Activated CD4-positive, alpha-beta T cell treated with anti-CD3 and anti-CD28 coated beads for 36 hours (primary cell): Measurements from ENCODE around the gene GAREM1. TPM values are rescaled to one million over a fixed set of nuclear protein-coding genes. Genes with fewer than 3 reads are reported as not detected.
A peak's percentile ranks its signal among the peaks of the same experiment; 100 is the strongest.

Experiments
- ATAC-seq: fragments of 200-7000 bp; cut with Tn5 transposase; one replicate; pipeline ENCODE4 v1.10.0; 2021; ENCODE audit warnings: mild to moderate bottlenecking, moderate library complexity
- CTCF ChIA-PET: fragments of 350-600 bp; sonication (Branson Sonifier 250); formaldehyde crosslinking; loops from one replicate; lab custom pipeline; 2021; ENCODE audit warnings: antibody characterized with exemption; lab: Charles Lee
- POLR2A ChIA-PET: fragments of 350-600 bp; sonication (Branson Sonifier 250); formaldehyde crosslinking; loops from one replicate; lab custom pipeline; 2021; ENCODE audit warnings: antibody characterized with exemption, inconsistent platforms; lab: Charles Lee
- DNase-seq: peaks from one replicate; pipeline ENCODE4 v3.0.0-alpha.2; 2020
- H3K27ac Mint-ChIP-seq: one replicate; pipeline ENCODE4 v1.8.0; 2021; ENCODE audit warnings: mixed read lengths
- H3K27me3 Mint-ChIP-seq: one replicate; pipeline ENCODE4 v1.8.0; 2021; ENCODE audit warnings: mixed read lengths
- H3K36me3 Mint-ChIP-seq: one replicate; pipeline ENCODE4 v1.8.0; 2021; ENCODE audit warnings: low read depth, mixed read lengths
- H3K4me1 Mint-ChIP-seq: one replicate; pipeline ENCODE4 v1.8.0; 2021; ENCODE audit warnings: mixed read lengths
- H3K4me3 Mint-ChIP-seq: one replicate; pipeline ENCODE4 v1.8.0; 2021; ENCODE audit warnings: mild to moderate bottlenecking, moderate library complexity, mixed read lengths
- H3K9me3 Mint-ChIP-seq: one replicate; pipeline ENCODE4 v1.8.0; 2021; ENCODE audit warnings: low read depth, mixed read lengths
- intact Hi-C, 2 experiments: fragments of 100-400 bp; cut with DNase I in 1 of 2; cut with micrococcal nuclease in 1 of 2; formaldehyde crosslinking; loops; one replicate each; pipeline versions ENCODE4 v1.14.2 to v1.15.1; 2022 to 2024; cut with DNase I, micrococcal nuclease
- total RNA-seq, 2 experiments: library from RNA; stranded (reverse); gene quantifications; one replicate each; pipeline ENCODE4 v1.2.3, GENCODE V29; 2021

GAREM1 gene
- total RNA-seq, 2 experiments from 2014 or later: not detected

GRCh38 chr18:32289483-32290075 lies 181.1 kb downstream of the GAREM1 start:
- H3K36me3 Mint-ChIP-seq: no peaks in the 10 kb centered on the region
- H3K4me1 Mint-ChIP-seq: no peaks in the 10 kb centered on the region
- peaks cover 11% of the 10 kb centered on the region for H3K27me3 Mint-ChIP-seq
- intact Hi-C loops: loop anchor here (1.0 to 5.0 kb wide), 5 partner anchors 47 to 263 kb away; no protein-coding TSS in a partner anchor
- ATAC-seq (peak; percentile 58), DNase-seq (peak; percentile 56)
- H3K4me3 Mint-ChIP-seq: no peak overlapping the region
- H3K9me3 Mint-ChIP-seq: no peaks in the 10 kb centered on the region
- CTCF ChIA-PET: interaction anchor here (0.6 to 2.9 kb wide), 15 partner anchors 9 to 263 kb away, joined by 3 to 18 read pairs (median 6); partner anchors contain the start of gene GAREM1
- H3K27ac Mint-ChIP-seq: no peak overlapping the region
- POLR2A ChIA-PET: no interaction called here

- Mint-ChIP-seq H3K4me1 (no peaks in the 10 kb centered on the region), H3K36me3 (no peaks in the 10 kb centered on the region), H3K27me3 (peaks cover 8% of the 10 kb centered on the region), H3K27ac (no peak overlapping the region), H3K9me3 (no peaks in the 10 kb centered on the region), H3K4me3 (no peak overlapping the region)
- no peak for DNase-seq
- ChIA-PET POLR2A (no interaction called here), CTCF (no interaction called here)
- intact Hi-C loops: loop anchor here (2.0 to 5.0 kb wide), 3 partner anchors 131 to 264 kb away; no protein-coding TSS in a partner anchor
- ATAC-seq: no peak
Measured at GRCh38 chr18:32287873-32288272, 182.8 kb downstream of the GAREM1 start.

GRCh38 chr18:32287249-32287648 lies 183.4 kb downstream of the GAREM1 start:
- DNase-seq (no peak), ATAC-seq (no peak)
- intact Hi-C loops: loop anchor here (5.0 kb wide), 2 partner anchors 130 to 265 kb away; no protein-coding TSS in a partner anchor
- H3K4me3 Mint-ChIP-seq: no peak overlapping the region
- no peaks in the 10 kb centered on the region for H3K36me3 Mint-ChIP-seq
- POLR2A ChIA-PET: no interaction called here
- no peak overlapping the region for H3K27ac Mint-ChIP-seq
- peaks cover 6% of the 10 kb centered on the region for H3K27me3 Mint-ChIP-seq
- no peaks in the 10 kb centered on the region for H3K9me3 Mint-ChIP-seq
- CTCF ChIA-PET: interaction anchor here (0.5 kb wide), 1 partner anchor 327 kb away, joined by 3 read pairs; no protein-coding TSS in a partner anchor
- H3K4me1 Mint-ChIP-seq: no peaks in the 10 kb centered on the region

DNA sequence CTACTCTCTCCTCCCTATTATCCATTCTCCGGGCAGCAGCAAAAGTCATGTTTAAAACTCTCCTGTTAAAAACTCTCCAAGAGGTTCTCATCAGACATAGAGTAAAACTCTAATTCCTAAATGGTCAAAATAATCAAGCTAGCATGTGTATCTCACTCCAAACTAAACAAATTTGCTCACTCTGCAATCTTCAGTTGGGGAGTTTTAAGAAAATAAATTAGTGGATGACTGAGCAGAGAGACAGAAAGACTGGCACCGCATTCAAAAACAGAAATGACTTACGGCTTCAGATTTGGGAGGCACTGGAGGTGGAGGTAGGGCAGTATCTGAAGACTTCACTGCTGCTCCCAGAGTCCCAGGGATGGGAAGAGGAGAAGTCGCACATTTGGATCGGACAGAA lies 183.9 kb downstream of the GAREM1 start:
- peaks cover 4% of the 10 kb centered on the region for H3K27me3 Mint-ChIP-seq
- no peaks in the 10 kb centered on the region for H3K4me1 Mint-ChIP-seq
- DNase-seq: no peak
- H3K27ac Mint-ChIP-seq: no peak overlapping the region
- intact Hi-C loops: loop anchor here (5.0 kb wide), 2 partner anchors 129 to 266 kb away; no protein-coding TSS in a partner anchor
- no peaks in the 10 kb centered on the region for H3K36me3 Mint-ChIP-seq
- ChIA-PET CTCF (no interaction called here), POLR2A (no interaction called here)
- no peak overlapping the region for H3K4me3 Mint-ChIP-seq
- ATAC-seq: no peak
- H3K9me3 Mint-ChIP-seq: no peaks in the 10 kb centered on the region

DNA sequence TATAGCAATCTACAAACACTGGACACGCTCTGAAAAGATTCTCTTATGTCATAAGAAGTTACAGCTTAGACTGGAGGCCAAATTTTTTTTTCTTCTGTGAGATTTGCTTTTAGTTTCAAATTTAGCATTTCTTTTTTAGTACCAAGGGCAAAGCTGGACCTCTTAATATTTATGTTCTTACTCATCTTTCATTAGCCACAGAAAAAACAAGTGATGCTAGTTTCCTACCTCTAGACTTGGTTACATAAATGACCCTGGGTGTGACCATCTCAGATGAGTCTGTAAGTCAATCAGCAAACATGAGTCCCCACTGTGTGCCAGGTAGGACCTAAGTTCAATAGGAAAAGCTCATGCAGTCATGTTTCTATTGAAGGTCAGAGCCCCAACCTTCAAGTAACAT lies 186.4 kb downstream of the GAREM1 start:
- POLR2A ChIA-PET: no interaction called here
- H3K9me3 Mint-ChIP-seq: no peaks in the 10 kb centered on the region
- CTCF ChIA-PET: interaction anchor here (0.7 to 0.8 kb wide), 2 partner anchors 30 to 225 kb away, joined by 3 read pairs; no protein-coding TSS in a partner anchor
- peaks cover 4% of the 10 kb centered on the region for H3K27me3 Mint-ChIP-seq
- no peak for ATAC-seq
- H3K4me3 Mint-ChIP-seq: no peak overlapping the region
- intact Hi-C loops: no loop called here
- no peaks in the 10 kb centered on the region for H3K36me3 Mint-ChIP-seq
- no peak overlapping the region for H3K27ac Mint-ChIP-seq
- H3K4me1 Mint-ChIP-seq: no peaks in the 10 kb centered on the region
- DNase-seq: no peak

DNA sequence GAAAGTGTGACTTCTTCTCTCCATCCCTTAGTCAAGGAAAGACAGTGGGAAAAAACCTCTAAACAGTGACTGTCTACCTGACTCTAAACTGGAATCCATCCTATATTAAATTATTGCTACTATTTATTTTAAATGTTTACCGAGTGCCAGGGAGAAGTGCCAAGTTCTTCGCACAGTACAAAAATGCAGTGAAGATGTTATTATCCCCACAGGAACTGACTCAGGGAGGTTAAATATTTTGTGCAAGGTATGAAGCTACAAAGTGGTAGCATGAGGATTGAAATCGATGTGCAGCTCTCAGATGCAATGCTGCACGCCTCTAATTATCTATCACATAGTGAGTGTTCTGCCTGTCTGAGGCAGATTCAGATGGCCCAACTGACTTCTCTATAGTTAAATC lies 189.8 kb downstream of the GAREM1 start:
- Mint-ChIP-seq H3K27ac (no peak overlapping the region), H3K9me3 (no peaks in the 10 kb centered on the region), H3K36me3 (no peaks in the 10 kb centered on the region), H3K27me3 (peaks cover 10% of the 10 kb centered on the region), H3K4me1 (no peaks in the 10 kb centered on the region), H3K4me3 (no peak overlapping the region)
- ChIA-PET CTCF (interaction anchor here (1.8 kb wide), 1 partner anchor 9 kb away, joined by 10 read pairs; no protein-coding TSS in a partner anchor), POLR2A (no interaction called here)
- intact Hi-C loops: no loop called here
- no peak for DNase-seq
- ATAC-seq: no peak

- H3K4me3 Mint-ChIP-seq: no peak overlapping the region
- CTCF ChIA-PET: interaction anchor here (1.8 kb wide), 1 partner anchor 8 kb away, joined by 10 read pairs; no protein-coding TSS in a partner anchor
- peaks cover 7% of the 10 kb centered on the region for H3K27me3 Mint-ChIP-seq
- POLR2A ChIA-PET: no interaction called here
- no peaks in the 10 kb centered on the region for H3K36me3 Mint-ChIP-seq
- no peaks in the 10 kb centered on the region for H3K9me3 Mint-ChIP-seq
- intact Hi-C loops: no loop called here
- H3K27ac Mint-ChIP-seq: no peak overlapping the region
- no peak for ATAC-seq
- no peak for DNase-seq
- H3K4me1 Mint-ChIP-seq: no peaks in the 10 kb centered on the region
Measured at GRCh38 chr18:32280188-32280783, 190.4 kb downstream of the GAREM1 start.

DNA sequence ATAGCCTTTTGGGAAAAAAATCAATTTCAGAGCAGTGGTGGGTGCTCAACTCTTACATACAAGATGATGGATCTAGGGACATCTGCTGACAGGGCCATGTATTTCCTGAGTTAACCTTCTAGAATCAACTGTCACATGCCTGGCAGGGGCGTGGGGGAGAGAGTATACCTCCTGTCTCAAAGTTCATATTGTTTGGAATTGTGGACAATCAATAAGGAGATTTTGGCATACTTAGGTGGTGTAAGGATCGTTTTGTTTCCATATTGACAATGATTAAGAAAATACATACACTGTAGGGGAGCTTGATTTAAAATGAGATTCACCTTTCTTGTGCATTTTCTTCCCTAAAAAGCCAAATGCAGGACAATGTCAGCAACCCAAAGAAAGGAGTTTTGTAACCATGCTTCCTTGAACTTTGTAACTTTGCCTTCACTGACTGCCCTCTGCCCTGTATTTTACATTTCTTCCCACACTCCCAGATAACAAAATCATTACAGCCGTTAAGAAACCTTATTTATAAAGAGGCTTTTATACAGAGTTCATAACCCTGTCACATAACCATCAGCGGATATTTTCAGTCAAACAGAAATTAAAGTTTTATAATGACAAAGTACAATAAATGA lies 192.4 kb downstream of the GAREM1 start:
- Mint-ChIP-seq H3K27ac (no peak overlapping the region), H3K4me3 (no peak overlapping the region), H3K27me3 (peaks cover 10% of the 10 kb centered on the region), H3K4me1 (no peaks in the 10 kb centered on the region), H3K9me3 (no peaks in the 10 kb centered on the region), H3K36me3 (no peaks in the 10 kb centered on the region)
- DNase-seq (no peak), ATAC-seq (no peak)
- intact Hi-C loops: loop anchor here in 1 of 2 experiments (10.0 kb wide), 1 partner anchor 123 kb away; no protein-coding TSS in a partner anchor
- POLR2A ChIA-PET: no interaction called here
- CTCF ChIA-PET: interaction anchor here (2.7 kb wide), 1 partner anchor 11 kb away, joined by 10 read pairs; no protein-coding TSS in a partner anchor

DNA sequence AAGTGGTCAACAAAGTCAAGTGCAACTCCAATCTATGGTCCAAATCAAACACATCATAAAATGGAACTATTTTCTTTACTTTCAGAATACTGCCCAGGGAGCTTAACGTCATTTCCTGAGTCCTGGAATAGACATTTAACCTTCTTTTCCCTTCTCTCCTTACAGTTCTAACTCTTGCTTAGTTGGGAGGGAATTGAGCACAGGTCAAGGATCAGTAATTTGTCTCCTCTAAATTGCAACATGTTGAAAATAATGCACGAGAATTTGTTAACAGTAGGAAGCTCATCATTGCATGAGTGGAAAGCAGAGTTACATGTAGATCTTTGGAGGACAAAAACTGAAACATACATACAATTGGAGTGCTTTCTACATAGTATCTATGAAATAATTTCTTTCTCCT lies 193.1 kb downstream of the GAREM1 start:
- Mint-ChIP-seq H3K36me3 (no peaks in the 10 kb centered on the region), H3K27ac (no peak overlapping the region), H3K4me3 (no peak overlapping the region), H3K9me3 (no peaks in the 10 kb centered on the region), H3K4me1 (no peaks in the 10 kb centered on the region), H3K27me3 (peaks cover 10% of the 10 kb centered on the region)
- POLR2A ChIA-PET: no interaction called here
- DNase-seq: no peak
- ATAC-seq: no peak
- CTCF ChIA-PET: interaction anchor here (0.5 to 2.7 kb wide), 3 partner anchors 12 to 272 kb away, joined by 3 to 10 read pairs (median 3); no protein-coding TSS in a partner anchor
- intact Hi-C loops: loop anchor here in 1 of 2 experiments (10.0 kb wide), 1 partner anchor 123 kb away; no protein-coding TSS in a partner anchor

DNA sequence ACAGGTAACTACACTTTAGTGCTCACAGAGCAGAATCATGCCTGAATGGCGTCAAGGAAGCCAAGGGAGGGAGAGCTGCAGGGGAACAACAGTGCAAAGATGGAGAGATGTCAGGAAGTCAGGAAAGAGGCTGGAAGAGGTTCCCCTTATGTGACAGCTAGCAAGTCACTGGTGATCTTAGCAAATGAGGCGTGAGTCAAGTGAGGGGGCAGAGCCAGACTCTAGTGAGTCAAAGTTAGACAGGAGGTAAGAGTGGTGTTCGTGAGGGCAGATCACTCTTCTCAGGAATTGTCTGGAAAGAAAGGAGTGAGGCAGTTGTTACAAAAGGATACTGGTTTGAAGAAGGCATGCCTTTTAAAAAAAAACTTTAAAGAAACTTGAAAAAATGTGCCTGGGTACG lies 193.8 kb downstream of the GAREM1 start:
- Mint-ChIP-seq H3K4me3 (no peak overlapping the region), H3K9me3 (no peaks in the 10 kb centered on the region), H3K27ac (no peak overlapping the region), H3K4me1 (no peaks in the 10 kb centered on the region), H3K36me3 (no peaks in the 10 kb centered on the region), H3K27me3 (peaks cover 10% of the 10 kb centered on the region)
- intact Hi-C loops: loop anchor here in 1 of 2 experiments (10.0 kb wide), 1 partner anchor 122 kb away; no protein-coding TSS in a partner anchor
- DNase-seq: no peak
- ChIA-PET POLR2A (no interaction called here), CTCF (interaction anchor here (0.7 to 2.7 kb wide), 3 partner anchors 13 to 272 kb away, joined by 3 to 10 read pairs (median 3); no protein-coding TSS in a partner anchor)
- ATAC-seq: no peak

DNA sequence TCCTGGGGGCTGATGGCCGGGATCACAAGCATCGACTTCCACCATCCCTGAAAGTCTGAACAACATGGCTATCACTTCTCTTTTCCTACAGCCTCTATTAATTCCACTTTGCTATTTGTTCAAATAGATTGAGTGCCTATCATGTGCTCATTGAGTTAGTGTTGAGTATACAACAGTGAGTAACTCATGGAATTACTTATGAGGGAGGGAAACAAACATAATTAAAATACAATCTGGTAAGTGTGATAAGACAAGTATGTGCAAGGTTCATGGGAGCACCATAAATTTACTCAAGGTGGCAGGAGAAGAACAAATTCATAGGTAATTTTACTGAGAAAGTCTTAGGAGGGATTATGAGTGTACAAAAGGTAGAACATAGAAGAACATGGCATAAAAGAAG lies 194.4 kb downstream of the GAREM1 start:
- no peaks in the 10 kb centered on the region for H3K4me1 Mint-ChIP-seq
- intact Hi-C loops: loop anchor here in 1 of 2 experiments (10.0 kb wide), 1 partner anchor 121 kb away; no protein-coding TSS in a partner anchor

More for the DNA sequence above, 194.4 kb downstream of the GAREM1 start:
- Mint-ChIP-seq H3K36me3 (no peaks in the 10 kb centered on the region), H3K4me3 (no peak overlapping the region), H3K27me3 (peaks cover 10% of the 10 kb centered on the region), H3K27ac (no peak overlapping the region), H3K9me3 (no peaks in the 10 kb centered on the region)
- DNase-seq (no peak), ATAC-seq (no peak)
- POLR2A ChIA-PET: no interaction called here
- CTCF ChIA-PET: interaction anchor here (0.7 to 2.7 kb wide), 3 partner anchors 13 to 102 kb away, joined by 3 to 10 read pairs (median 5); no protein-coding TSS in a partner anchor
